ENCODE results near the gene GRID2.

DNA sequence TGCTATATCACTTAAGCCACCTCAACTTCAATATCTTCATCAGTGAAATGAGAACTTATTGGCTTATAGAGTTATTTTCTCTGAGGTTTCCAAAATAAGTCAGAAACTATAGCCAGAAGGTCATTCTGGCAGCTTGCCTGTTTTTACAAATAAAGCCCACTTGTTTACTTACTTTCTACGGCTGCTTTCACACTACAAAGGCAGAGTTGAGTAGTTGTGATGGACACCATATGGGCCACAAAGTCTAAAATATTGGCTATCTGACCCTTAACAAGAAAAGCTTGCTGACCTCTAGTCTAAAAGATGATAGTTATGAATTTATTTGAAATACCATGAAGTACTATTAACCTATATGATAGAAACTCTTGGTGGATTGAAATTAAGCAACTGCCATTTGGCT lies 1457.5 kb downstream of the GRID2 start:
- TF ChIP-seq, protein P1, sequence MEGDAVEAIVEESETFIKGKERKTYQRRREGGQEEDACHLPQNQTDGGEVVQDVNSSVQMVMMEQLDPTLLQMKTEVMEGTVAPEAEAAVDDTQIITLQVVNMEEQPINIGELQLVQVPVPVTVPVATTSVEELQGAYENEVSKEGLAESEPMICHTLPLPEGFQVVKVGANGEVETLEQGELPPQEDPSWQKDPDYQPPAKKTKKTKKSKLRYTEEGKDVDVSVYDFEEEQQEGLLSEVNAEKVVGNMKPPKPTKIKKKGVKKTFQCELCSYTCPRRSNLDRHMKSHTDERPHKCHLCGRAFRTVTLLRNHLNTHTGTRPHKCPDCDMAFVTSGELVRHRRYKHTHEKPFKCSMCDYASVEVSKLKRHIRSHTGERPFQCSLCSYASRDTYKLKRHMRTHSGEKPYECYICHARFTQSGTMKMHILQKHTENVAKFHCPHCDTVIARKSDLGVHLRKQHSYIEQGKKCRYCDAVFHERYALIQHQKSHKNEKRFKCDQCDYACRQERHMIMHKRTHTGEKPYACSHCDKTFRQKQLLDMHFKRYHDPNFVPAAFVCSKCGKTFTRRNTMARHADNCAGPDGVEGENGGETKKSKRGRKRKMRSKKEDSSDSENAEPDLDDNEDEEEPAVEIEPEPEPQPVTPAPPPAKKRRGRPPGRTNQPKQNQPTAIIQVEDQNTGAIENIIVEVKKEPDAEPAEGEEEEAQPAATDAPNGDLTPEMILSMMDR (conservative IDR thresholded peaks at IDR 0.05; ENCODE audit: low read depth, low read length), result no peak
- TF ChIP-seq POLR2A (IDR thresholded peaks at IDR 0.05; ENCODE audit: low read depth, low read length), result no peak
- TF ChIP-seq RFX5 (IDR thresholded peaks at IDR 0.05; ENCODE audit: low read depth, low read length), result no peak
- no peak for TF ChIP-seq MAFK (IDR thresholded peaks at IDR 0.05; ENCODE audit: low read depth, low read length)
- TF ChIP-seq, protein P2, sequence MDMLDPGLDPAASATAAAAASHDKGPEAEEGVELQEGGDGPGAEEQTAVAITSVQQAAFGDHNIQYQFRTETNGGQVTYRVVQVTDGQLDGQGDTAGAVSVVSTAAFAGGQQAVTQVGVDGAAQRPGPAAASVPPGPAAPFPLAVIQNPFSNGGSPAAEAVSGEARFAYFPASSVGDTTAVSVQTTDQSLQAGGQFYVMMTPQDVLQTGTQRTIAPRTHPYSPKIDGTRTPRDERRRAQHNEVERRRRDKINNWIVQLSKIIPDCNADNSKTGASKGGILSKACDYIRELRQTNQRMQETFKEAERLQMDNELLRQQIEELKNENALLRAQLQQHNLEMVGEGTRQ (IDR thresholded peaks at IDR 0.05; ENCODE audit: low read depth, low read length), result no peak
- TF ChIP-seq MAZ (IDR thresholded peaks at IDR 0.05; ENCODE audit: borderline replicate concordance, low read depth, low read length), result no peak
- no peak for TF ChIP-seq RAD21 (IDR thresholded peaks at IDR 0.05; ENCODE audit: low read length)
- no peak for TF ChIP-seq MXI1 (IDR thresholded peaks at IDR 0.05; ENCODE audit: borderline replicate concordance, low read depth, low read length)
- no peak for TF ChIP-seq FOS (IDR thresholded peaks at IDR 0.05; ENCODE audit: low read depth, low read length)
- no peak for TF ChIP-seq CEBPB (IDR thresholded peaks at IDR 0.05; ENCODE audit: low read depth, low read length)
- TF ChIP-seq, protein P3, sequence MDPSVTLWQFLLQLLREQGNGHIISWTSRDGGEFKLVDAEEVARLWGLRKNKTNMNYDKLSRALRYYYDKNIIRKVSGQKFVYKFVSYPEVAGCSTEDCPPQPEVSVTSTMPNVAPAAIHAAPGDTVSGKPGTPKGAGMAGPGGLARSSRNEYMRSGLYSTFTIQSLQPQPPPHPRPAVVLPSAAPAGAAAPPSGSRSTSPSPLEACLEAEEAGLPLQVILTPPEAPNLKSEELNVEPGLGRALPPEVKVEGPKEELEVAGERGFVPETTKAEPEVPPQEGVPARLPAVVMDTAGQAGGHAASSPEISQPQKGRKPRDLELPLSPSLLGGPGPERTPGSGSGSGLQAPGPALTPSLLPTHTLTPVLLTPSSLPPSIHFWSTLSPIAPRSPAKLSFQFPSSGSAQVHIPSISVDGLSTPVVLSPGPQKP (IDR thresholded peaks at IDR 0.05; ENCODE audit: borderline replicate concordance, low read depth, low read length), result no peak
